Skeletal muscle tissue (tissue), 4 donors: ENCODE data around the gene IFT20. TPM values are rescaled to one million over a fixed set of nuclear protein-coding genes. Genes with fewer than 3 reads are reported as not detected.

ENCODE experiments used
- H3K27ac ChIP-seq: one replicate; pipeline ENCODE4 v1.7.0; 2013; ENCODE audit warnings: mild to moderate bottlenecking, low read depth, low read length, inconsistent platforms
- H3K27me3 ChIP-seq, 3 donors: one replicate each; pipeline ENCODE4 v1.7.0; 2013; ENCODE audit warnings: low read length in 3 of 3; ENCODE audit not compliant: control insufficient read depth in 3 of 3, insufficient read depth in 3 of 3
- H3K36me3 ChIP-seq, 3 donors: one replicate each; pipeline ENCODE4 v1.7.0; 2013; ENCODE audit warnings: low read length in 3 of 3; ENCODE audit not compliant: control insufficient read depth in 3 of 3, insufficient read depth in 3 of 3
- H3K4me1 ChIP-seq, 3 donors: one replicate each; pipeline ENCODE4 v1.7.0; 2013; ENCODE audit warnings: low read length in 3 of 3, mild to moderate bottlenecking in 3 of 3; ENCODE audit not compliant: control insufficient read depth in 3 of 3, insufficient read depth in 3 of 3
- H3K4me3 ChIP-seq, 3 donors: one replicate each; pipeline ENCODE4 v1.7.0; 2013; ENCODE audit warnings: low read length in 3 of 3
- H3K9ac ChIP-seq, 3 donors: one replicate each; pipeline ENCODE4 v1.7.0; 2013; ENCODE audit warnings: low read length in 3 of 3, mild to moderate bottlenecking in 3 of 3, moderate library complexity in 2 of 3, low read depth in 1 of 3
- H3K9me3 ChIP-seq, 3 donors: one replicate each; pipeline ENCODE4 v1.7.0; 2013; ENCODE audit warnings: low read length in 3 of 3; ENCODE audit not compliant: control insufficient read depth in 3 of 3
- total RNA-seq: library from RNA; depleted of rRNA; stranded (reverse); fragments of >200 nt; gene quantifications from one replicate; pipeline ENCODE4 v1.2.3, GENCODE V29; 2014
- donor health status: Osteomylitis.

Gene IFT20
- total RNA-seq, 1 donor from 2014 or later = 19.8 TPM

- no peaks in the 10 kb centered on the region for H3K9me3 ChIP-seq
- H3K4me3 ChIP-seq = no peak overlapping the region
- H3K36me3 ChIP-seq = peaks cover 29 to 40% (median 34%) of the 10 kb centered on the region in 3 donors
- H3K9ac ChIP-seq = no peak overlapping the region
- H3K4me1 ChIP-seq = no peaks in the 10 kb centered on the region
- no peaks in the 10 kb centered on the region for H3K27me3 ChIP-seq
- H3K27ac ChIP-seq = no peak overlapping the region
Observed at GRCh38 chr17:28327031-28327607, 8.2 kb downstream of the IFT20 start.

- Histone ChIP-seq H3K9me3 (no peaks in the 10 kb centered on the region), H3K4me1 (no peaks in the 10 kb centered on the region), H3K36me3 (peaks cover 20 to 31% (median 26%) of the 10 kb centered on the region in 3 donors), H3K4me3 (no peak overlapping the region), H3K27ac (no peak overlapping the region), H3K27me3 (no peaks in the 10 kb centered on the region), H3K9ac (no peak overlapping the region)
Observed at GRCh38 chr17:28326114-28326513, 9.2 kb downstream of the IFT20 start.

GRCh38 chr17:28325211-28325610, 10.1 kb downstream of the IFT20 start:
- H3K4me3 ChIP-seq = no peak overlapping the region
- H3K27me3 ChIP-seq = no peaks in the 10 kb centered on the region
- no peak overlapping the region for H3K27ac ChIP-seq
- no peak overlapping the region for H3K9ac ChIP-seq
- H3K4me1 ChIP-seq = peaks cover 0 to 4% (median 0%) of the 10 kb centered on the region in 3 donors
- H3K36me3 ChIP-seq = peaks cover 13 to 24% (median 19%) of the 10 kb centered on the region in 3 donors
- no peaks in the 10 kb centered on the region for H3K9me3 ChIP-seq

GRCh38 chr17:28324781-28325180, 10.5 kb downstream of the IFT20 start:
- Histone ChIP-seq H3K9ac (no peak overlapping the region), H3K36me3 (peaks cover 13 to 24% (median 19%) of the 10 kb centered on the region in 3 donors), H3K4me3 (no peak overlapping the region), H3K27ac (no peak overlapping the region), H3K4me1 (peaks cover 0 to 6% (median 3%) of the 10 kb centered on the region in 3 donors), H3K27me3 (no peaks in the 10 kb centered on the region), H3K9me3 (no peaks in the 10 kb centered on the region)

- Histone ChIP-seq H3K4me1 (peaks cover 4 to 11% (median 8%) of the 10 kb centered on the region in 3 donors), H3K36me3 (peaks cover 11 to 22% (median 17%) of the 10 kb centered on the region in 3 donors), H3K9me3 (no peaks in the 10 kb centered on the region), H3K27me3 (no peaks in the 10 kb centered on the region), H3K27ac (no peak overlapping the region), H3K9ac (no peak overlapping the region), H3K4me3 (no peak overlapping the region)
Observed at GRCh38 chr17:28324267-28324745, 11.0 kb downstream of the IFT20 start.

- Histone ChIP-seq H3K27me3 (no peaks in the 10 kb centered on the region), H3K4me3 (peak overlapping the region in 1 of 3 donors; percentile 83), H3K36me3 (no peaks in the 10 kb centered on the region), H3K9ac (no peak overlapping the region), H3K4me1 (peaks cover 16 to 25% (median 18%) of the 10 kb centered on the region in 3 donors), H3K9me3 (no peaks in the 10 kb centered on the region), H3K27ac (no peak overlapping the region)
Observed at GRCh38 chr17:28320215-28321061, 14.8 kb downstream of the IFT20 start.

GRCh38 chr17:28319598-28319935, 15.7 kb downstream of the IFT20 start:
- Histone ChIP-seq H3K4me3 (peak overlapping the region; percentile 83 to 90 (median 84)), H3K4me1 (peaks cover 16 to 25% (median 18%) of the 10 kb centered on the region in 3 donors), H3K36me3 (no peaks in the 10 kb centered on the region), H3K27ac (peak overlapping the region; percentile 85), H3K27me3 (no peaks in the 10 kb centered on the region), H3K9ac (peak overlapping the region; percentile 84 to 90 (median 86)), H3K9me3 (no peaks in the 10 kb centered on the region)

GRCh38 chr17:28318759-28319597, 16.3 kb downstream of the IFT20 start, which contains the start of gene TMEM97:
TMEM97 (plus strand) TSS chr17:28319200; CDS start chr17:28319240, 40 bp downstream.
- Histone ChIP-seq H3K9me3 (no peaks in the 10 kb centered on the region), H3K36me3 (no peaks in the 10 kb centered on the region), H3K27ac (peak within 1 kb of the TSS; percentile 85), H3K4me3 (peak within 1 kb of the TSS; percentile 83 to 90 (median 84)), H3K27me3 (no peaks in the 10 kb centered on the region), H3K4me1 (peaks cover 16 to 25% (median 18%) of the 10 kb centered on the region in 3 donors), H3K9ac (peak within 1 kb of the TSS; percentile 84 to 90 (median 86))

- Histone ChIP-seq H3K27me3 (no peaks in the 10 kb centered on the region), H3K4me1 (peaks cover 16 to 25% (median 18%) of the 10 kb centered on the region in 3 donors), H3K27ac (peak overlapping the region; percentile 47)
Observed at GRCh38 chr17:28317966-28318758, 17.1 kb downstream of the IFT20 start.

More at GRCh38 chr17:28317966-28318758, 17.1 kb downstream of the IFT20 start:
- H3K9me3 ChIP-seq = no peaks in the 10 kb centered on the region
- H3K36me3 ChIP-seq = no peaks in the 10 kb centered on the region
- peak overlapping the region; percentile 45 to 90 (median 61) for H3K9ac ChIP-seq
- peak overlapping the region; percentile 78 to 90 (median 83) for H3K4me3 ChIP-seq
